GM12875 (cell line): ENCODE measurements around the gene DAPK1.

Experiments used
- H3K4me3 ChIP-seq: one replicate; pipeline ENCODE4 v1.5.1; 2011; ENCODE audit warnings: low read depth, low read length, control low read depth
- TF ChIP-seq, protein P1 (sequence below): IDR thresholded peaks from 2 replicates; pipeline ENCODE4 v1.5.1; 2011; ENCODE audit warnings: low read depth, mild to moderate bottlenecking, control low read depth, inconsistent platforms, low read length, moderate library complexity, borderline replicate concordance; ENCODE audit not compliant: insufficient read depth

Gene DAPK1

DNA sequence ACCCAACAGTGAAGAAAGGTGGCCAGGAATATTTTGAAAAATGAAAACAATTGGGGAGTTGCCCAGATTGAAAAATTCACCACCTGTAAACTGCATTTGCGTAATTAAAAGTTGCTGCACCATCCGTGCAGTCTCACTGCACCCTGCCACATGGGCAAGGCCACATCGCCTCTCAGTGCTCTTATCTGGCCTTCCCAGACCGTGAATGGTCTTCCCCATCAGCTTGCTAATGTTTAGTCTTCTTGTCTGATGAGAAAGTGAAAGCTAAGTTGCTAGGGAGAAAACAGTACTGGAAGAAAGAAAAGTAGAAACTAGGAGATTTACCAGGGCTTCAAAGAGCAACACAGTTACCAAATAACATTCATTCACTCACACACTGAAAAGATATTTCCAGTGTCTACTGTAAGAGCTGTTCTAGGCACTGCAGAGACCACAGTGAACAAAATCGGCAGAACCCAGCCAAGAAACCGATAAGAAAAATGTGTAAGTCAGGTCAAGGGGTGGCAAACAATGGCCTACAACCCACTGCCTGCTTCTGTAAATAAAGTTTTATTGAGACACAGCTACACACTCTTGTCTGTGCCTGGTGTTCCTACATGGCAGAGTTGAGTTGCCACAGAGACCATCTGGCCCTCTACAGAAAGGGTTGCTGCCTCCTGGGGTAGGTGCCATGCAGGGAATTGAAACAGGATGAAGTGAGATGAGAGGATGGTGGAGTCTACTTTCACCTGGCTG is 177.1 kb downstream of the DAPK1 start:
- TF ChIP-seq, protein P1, sequence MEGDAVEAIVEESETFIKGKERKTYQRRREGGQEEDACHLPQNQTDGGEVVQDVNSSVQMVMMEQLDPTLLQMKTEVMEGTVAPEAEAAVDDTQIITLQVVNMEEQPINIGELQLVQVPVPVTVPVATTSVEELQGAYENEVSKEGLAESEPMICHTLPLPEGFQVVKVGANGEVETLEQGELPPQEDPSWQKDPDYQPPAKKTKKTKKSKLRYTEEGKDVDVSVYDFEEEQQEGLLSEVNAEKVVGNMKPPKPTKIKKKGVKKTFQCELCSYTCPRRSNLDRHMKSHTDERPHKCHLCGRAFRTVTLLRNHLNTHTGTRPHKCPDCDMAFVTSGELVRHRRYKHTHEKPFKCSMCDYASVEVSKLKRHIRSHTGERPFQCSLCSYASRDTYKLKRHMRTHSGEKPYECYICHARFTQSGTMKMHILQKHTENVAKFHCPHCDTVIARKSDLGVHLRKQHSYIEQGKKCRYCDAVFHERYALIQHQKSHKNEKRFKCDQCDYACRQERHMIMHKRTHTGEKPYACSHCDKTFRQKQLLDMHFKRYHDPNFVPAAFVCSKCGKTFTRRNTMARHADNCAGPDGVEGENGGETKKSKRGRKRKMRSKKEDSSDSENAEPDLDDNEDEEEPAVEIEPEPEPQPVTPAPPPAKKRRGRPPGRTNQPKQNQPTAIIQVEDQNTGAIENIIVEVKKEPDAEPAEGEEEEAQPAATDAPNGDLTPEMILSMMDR, result no peak

DNA sequence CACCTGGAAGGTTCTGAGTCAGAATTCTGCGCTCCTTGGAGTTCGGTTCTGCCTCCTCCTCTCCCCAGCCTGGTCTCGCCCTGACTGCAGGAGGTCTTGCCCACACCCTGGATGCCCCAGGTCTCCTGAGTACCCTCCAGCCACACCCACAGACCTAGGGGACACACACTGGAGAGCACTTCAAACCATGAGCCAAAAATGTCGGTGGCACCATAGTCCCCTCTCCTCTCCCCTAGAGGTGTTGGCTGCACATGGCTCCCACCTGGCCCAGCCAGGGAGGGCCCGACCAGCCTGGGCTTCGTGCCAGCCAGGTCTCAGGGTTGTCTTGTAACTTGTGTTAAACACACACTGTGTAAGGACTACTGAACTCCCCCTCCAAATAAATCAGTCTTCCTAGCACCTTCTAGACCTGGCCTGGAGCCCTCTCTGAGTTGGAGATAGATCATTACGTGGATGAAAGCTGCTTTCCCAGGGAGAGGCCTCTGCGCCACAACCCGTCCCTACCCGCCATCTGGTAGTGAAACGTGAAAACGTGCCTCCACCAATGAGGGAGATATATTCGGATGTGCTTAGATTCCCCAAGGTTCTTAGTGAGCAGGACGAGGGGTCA is 178.3 kb downstream of the DAPK1 start:
- TF ChIP-seq, protein P1, result no peak
- H3K4me3 ChIP-seq, result no peak overlapping the region

More for the DNA sequence above, 177.1 kb downstream of the DAPK1 start:
- no peak overlapping the region for H3K4me3 ChIP-seq

DNA sequence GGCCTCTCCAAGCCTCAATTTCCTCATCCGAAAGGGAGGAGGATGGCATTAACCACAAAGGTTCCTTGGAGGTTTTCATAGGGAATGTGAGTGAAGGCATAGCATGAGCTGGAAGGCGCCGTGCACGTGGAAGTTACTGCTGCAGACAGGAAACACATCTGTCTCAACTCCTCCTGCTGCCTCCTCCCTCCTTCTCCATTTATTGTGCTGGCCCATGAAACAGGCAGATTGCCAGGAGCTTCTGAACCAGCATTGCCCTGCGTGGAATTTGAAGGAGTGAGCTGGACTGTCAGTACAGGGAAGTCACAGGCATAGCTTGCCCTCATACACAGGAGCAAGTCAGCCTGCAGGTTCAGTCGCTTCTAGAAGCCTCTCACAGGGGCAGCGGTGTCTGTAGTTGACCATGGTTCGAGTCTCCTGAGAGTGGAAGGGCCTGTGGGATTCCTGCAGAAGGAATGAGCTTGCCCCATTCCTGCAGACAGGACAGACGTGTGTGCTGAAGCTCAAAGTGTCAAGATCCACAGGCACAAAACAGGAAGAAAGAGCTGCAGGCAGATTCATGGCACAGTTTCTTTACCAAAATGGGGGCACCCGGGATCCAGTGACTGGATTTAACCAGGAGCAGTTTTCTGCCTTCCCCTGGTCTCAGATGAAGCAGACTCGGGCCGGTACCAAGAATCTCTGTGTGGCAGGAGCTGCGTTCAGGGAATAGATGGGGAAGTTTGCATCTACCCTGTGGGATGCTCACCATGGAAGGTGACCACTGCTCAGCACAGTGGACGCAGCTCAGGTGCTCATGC is 179.5 kb downstream of the DAPK1 start:
- H3K4me3 ChIP-seq, result no peak overlapping the region
- TF ChIP-seq, protein P1, result no peak

DNA sequence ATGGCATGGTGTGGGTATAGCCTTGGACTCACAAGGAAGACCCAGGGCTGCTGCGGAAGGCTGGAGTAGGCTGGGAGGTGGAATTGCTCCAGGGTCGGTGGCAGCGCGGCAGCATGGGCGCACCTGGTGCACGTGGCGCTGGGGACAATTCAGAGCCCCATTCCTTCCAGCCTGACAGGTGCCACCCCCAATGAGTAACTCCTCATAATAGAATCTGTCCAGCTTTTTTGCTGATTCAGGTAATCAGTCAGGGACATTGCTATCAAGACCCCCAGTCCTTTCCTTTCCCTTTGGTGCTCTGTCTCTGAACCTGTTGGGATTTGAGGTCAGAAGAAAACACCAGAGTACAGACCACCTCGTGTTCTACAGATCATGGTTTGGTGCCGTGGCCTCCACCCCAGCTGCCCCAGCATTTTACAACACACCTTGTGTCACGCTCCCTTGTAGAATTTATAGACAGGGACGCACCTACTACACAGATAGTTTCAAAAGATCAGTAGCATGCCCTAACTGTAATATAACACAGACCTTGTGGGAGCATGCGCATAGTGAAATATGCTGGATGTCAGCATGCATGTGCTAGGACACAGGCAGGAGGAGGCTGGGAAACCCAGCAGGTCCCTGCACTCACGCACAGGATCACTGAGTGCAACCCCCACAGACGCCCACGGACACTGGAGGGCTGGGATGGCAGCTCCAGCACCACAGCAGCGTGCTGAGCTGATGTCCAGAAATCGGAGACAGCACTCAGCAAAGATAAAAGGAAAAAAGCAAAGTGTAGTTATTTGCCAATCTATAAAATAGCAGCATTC is 180.3 kb downstream of the DAPK1 start:
- TF ChIP-seq, protein P1, result no peak
- H3K4me3 ChIP-seq, result no peak overlapping the region

DNA sequence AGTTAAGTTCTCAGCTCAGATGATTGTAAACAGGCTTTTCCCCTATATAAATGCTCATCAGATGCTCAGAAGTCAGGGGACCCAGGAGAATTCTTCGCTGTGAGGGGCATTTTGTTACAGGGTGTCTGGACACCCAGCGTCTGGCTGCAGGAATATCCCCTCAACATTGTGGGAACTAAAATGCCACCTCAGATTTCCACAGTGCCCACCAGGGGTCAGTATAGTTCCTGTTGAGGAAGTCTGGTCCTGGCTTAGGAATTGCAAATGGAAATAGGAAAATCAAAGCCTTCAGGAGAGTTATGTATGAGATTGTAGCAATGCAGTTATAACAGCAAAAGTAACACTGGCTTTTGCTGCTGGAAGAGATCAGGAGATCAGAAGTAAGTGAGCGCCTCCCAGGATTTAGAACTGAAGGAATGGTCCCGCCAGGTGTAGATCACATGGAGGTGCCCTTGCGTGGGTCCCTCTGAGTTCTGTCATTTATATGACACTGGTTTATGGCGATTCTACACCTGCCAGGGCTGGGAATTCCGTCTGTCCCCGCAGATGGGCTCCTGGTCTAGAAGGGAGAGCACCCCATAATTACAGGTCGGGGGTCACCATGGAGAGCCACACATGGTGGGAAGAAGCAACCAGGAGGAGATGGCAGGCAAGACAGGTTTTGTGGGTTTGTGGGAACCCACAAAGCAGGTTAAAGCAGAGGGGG is 181.1 kb downstream of the DAPK1 start:
- no peak overlapping the region for H3K4me3 ChIP-seq
- TF ChIP-seq, protein P1, result peak; percentile 69
